Measurements from ENCODE around the gene SFR1.

GRCh38 chr10:104074505-104074904 lies 47.5 kb upstream of the SFR1 start:
- TF ChIP-seq POLR2A (IDR thresholded peaks at IDR 0.05) (no peak), CTCF (IDR thresholded peaks at IDR 0.05) (no peak)

Measured in vagina (tissue), 2 donors.